GM18867 (cell line): ENCODE measurements around the gene TBPL2.
"Not testable (repeated sequence)": the region's sequence is repeated elsewhere in the genome, so short reads cannot be mapped to it uniquely, and the experiment has no call there.

Experiments
- ATAC-seq: cut with Tn5 transposase; IDR thresholded peaks from one replicate; pipeline ENCODE4 v1.9.1; 2021; ENCODE audit warnings: mild to moderate bottlenecking, moderate library complexity; ENCODE audit not compliant: unreplicated experiment

Gene TBPL2

DNA sequence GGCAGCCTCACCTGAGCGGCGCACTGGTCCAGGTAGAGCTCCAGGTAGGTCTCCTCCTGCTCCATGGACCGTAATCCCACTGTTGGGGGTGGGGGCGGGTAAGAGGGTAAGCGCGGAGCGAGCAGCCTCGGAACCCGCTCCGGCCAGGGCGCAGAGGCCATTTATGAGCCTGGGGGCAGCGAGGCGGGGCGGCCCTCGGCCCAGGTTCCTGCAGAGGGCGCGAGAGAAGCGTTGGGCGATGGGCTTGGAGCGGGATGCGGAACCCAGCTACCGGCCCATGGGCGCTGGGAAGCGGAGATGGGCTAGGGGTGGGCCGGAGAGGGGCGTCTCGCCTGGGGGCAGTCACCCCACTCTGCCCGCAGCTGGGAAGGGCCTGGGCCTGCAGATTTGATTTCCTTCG, at the start of gene TBPL2:
TSS of gene TBPL2 (minus strand) at position 232 of the 400 bp plus-strand sequence. CDS start at position 65, 167 bp downstream.
- no peak for ATAC-seq

DNA sequence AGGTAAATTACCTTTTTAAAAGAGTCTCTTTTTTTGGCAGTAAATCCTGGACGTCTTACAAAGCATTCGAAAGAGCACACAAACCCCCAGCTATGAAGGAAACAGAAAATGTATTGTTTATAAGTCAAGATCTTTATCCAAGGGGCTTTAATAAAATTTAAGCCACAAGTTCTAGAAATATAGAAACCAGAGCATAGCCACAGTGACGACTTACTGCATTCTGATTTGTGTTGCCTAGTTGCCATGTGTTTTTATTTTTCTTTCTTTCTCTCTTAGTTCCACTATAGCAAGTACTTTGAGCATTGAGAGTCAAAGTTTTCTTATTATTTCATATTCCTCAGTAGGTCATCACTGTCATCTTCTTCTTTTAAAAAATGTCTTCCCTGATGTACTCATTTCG, 47.8 kb upstream of the TBPL2 start:
- ATAC-seq = no peak

DNA sequence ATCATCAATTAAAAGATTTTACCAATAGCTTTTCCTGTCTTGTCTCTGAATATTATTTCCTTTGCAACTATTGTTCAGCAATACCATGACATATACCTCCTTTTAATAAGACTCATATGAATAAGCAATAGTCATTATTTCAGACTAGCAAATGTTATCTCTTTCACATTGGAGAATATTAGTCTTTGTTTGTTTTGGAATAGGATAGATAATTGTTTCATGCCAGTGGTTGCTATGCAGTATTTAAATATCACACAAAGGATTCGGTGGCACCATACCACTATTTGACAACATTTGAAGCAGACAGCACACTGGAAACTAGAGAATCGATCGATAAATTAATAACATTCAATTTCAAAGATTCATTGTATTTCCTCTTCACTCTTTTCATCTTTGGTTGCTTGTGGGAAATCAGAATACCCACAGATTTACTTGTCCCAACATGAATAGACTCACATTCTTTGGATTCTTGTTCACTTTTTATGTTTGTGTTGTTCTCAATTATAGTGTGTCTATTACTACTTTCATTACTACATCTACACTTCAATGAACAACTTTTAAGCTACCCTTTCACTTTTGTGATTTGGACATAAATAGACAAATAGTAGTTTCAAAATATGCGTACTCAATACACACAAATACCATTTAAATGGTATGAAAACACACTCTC, 42.7 kb upstream of the TBPL2 start:
- no peak for ATAC-seq

DNA sequence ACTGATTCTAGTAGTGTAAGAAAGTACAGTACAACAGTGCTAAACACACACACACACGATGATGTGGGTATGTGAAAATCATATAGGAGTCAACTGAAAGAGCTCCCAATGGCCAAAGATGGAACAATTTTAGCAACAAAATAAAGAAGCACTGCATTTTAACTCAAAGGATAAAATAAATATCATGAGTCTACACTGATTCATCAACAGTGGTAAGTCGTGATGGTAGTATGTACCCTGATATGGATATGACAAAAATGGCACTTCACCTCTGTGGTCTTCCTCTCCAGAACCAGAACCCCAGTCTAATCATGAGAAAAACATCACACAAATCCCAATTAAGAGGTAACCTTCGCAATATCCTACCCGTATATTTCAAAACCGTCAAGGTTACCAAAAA, 41.4 kb upstream of the TBPL2 start:
- ATAC-seq = no peak

DNA sequence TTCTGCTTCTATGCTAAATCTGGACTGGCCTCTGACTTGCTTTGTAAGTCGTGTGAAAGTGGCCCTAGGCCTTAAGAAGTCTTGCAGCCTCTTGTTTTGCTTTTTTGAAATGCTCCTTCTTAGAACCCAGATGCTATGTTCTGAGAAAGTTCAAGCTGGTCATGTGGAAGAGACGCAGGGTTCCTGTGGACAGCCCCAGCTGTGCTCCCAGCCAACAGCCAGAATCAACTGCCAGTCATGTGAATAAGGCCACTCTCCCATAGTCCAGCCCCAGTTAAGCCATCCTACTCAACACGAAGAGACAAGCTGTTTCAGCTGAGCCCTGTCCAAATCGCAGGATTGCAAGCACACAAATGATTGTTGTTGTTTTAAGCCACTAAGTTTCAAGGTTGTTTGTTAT, 37.3 kb upstream of the TBPL2 start:
- ATAC-seq = no peak

DNA sequence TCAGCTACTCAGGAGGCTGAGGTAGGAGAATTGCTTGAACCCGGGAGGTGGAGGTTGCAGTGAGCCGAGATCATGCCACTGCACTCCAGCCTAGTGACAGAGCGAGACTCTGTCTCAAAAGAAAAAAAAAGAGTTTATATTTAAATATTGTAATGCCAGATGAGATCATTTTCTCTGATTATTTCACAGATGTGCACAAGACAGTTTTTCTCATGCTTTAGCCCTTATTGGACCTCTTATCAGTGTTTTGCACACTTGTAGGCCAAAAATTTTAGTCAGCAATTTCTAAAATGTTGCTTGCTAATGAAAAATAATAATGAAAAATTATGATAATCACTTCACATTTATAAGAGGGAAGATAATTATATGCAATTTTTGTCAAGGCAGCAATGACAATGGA, 36.0 kb upstream of the TBPL2 start:
- ATAC-seq = not testable (repeated sequence)

DNA sequence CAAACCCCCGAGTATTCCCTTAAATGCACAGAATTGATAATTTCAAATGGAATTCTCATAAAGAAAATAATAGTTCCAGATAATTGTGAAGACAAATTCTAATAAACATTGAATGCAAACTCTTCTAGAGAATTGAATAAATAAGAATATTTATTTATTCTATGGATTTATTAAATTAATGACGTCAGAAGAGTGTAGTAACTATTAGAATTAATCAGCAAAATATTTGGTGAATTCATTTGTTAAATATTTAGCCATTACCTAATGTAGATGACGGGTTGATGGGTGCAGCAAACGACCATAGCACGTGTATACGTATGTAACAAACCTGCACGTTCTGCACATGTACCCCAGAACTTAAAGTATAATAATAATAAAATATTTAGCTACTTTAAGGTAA, 33.4 kb upstream of the TBPL2 start:
- no peak for ATAC-seq

DNA sequence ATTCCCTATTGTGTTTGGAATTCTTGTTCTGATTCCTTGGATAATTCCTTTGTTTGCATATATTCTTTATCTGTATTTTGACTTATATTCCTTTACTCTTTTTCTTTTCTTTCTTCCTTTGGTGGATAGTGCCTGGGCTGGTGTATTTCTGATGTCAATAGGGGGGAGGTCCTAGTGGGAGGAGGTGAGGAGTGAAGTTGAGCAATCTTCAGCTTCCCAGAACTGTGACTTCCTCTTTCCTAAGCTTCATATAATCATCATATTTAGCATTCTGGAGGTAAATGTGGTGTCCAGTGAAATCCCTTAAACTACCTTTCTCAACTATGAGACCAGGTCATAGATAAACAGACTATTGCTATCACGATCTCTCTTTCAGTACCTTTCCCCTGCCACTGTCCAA, 29.6 kb upstream of the TBPL2 start:
- no peak for ATAC-seq

DNA sequence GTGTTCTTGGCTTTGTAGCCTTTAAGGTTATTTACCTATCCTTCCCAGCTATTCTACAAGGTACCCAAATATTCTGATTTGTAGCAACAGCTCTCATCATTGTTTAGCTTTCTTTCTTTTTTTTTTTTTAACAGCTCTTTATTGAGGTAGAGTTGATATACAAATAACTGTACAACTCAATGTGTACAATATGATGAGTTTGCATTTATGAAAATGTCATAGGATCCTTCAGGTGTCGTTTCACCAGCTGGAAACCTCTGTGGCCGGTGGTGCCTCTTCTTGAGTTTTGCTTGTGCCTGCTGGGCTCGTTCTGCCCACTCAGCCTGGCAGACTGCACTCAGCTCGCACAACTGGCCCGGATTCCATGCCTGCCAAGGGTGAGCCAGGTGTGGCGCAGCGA, 26.9 kb upstream of the TBPL2 start:
- ATAC-seq = no peak

DNA sequence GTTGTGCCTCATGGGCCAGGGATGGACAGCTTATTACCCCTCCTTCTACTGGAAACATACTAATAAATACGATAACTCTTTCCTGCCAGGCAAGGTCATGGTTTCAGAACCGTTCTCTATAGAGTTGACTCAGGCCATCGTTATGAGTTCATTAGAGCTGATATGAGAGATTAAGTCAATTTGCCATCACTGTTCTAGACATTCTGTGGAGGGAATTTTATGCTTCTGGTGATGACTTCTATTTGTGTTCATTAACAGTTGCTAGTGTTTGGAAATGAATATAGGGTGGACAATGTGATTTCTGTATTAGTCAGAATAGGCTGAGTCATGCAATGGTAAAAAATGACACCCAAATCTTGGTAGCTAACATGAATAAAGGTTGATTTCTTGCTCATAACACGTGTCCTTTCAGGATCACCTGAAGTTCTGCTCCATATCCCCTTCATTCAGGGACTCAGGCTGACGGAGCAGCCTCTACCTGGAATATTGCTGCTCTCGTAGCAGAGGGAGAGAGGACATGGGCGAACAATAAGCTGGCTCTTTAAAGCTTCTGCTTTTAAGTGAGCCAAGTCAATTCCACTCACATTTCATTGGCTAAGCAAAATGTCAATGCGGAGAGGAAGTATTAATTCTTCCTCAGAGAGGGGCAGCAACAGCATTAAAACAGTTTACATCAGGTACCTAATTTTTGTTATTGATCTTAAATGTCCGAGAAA, 18.5 kb upstream of the TBPL2 start:
- ATAC-seq = peak; percentile 83

DNA sequence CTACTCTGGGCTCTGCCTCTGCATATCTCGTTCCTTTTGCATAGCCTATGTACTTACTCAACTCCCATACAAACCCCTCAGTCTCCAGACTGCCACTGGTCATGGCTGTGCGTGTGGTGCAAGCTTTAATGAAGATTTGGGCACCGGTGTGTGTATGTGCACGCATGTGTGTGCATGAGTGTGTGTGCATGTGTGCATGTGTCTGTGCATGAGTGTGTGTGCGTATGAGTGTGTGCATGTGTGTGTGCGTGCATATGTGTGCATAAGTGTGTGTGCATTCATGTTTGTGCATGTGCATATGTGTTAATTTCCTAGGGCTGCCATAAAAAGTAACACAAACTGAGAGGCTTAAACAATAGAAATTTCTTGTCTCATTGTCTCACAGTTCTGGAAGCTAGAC, 17.1 kb upstream of the TBPL2 start:
- no peak for ATAC-seq

DNA sequence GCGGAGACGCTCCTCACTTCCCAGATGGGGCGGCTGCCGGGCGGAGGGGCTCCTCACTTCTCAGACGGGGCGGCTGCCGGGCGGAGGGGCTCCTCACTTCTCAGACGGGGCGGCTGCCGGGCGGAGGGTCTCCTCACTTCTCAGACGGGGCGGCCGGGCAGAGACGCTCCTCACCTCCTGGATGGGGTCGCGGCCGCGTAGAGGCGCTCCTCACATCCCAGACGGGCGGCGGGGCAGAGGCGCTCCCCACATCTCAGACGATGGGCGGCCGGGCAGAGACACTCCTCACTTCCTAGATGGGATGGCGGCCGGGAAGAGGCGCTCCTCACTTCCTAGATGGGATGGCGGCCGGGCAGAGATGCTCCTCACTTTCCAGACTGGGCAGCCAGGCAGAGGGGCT, 16.0 kb upstream of the TBPL2 start:
- not testable (repeated sequence) for ATAC-seq

DNA sequence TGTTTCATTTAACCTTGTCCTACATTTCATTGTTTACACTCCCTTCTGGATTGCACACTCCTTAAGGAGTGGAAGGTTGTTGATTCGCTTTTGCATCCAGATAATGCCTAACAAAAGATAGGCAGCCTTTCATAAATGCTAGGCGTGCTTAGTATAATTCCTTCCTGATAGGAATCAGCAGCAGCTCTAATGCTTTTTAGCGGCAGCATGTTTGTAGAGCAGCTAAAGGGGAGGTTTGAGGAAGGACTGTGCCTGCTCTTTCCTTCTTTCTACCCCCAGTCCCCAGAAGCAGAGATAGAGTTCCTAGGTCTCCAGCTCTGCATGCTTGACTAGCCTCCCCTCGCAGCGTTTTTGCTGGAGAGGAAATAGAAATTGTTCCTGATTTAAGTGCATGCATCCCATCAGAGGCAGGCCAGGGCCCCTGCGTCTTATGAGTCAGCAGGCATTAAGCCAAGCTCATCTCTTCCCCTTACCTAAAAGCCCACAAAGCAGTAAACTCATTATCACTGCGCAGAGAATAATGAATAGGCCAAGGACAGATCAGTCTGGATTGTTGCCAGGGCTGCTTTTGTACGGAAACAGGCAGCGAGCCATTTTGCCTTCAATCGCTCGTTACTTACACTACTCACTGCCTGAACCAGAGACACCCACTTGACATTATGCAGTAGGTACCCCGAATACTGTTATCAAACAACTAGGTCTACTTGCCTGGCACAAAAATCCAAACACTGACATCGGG, 14.0 kb upstream of the TBPL2 start:
- no peak for ATAC-seq

DNA sequence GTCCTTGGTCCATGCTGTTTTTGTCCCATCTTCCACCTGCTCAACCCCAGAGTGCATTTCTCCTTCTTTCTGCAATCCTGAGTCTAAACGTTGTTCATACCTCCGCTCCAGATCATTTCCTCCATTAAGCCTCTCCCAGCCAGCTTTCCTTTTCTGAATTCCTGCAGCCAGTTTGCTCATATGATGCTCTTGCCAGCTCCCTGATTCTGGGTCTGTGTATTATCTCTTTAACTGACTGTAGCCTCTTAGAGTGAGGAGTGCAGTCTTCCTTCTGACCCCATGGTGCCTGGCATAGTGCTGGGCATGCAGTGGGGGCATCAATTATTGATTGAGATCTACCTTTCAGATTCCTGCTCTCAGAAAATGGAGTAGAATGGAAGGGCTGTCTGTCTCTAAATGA, 11.5 kb upstream of the TBPL2 start:
- no peak for ATAC-seq

DNA sequence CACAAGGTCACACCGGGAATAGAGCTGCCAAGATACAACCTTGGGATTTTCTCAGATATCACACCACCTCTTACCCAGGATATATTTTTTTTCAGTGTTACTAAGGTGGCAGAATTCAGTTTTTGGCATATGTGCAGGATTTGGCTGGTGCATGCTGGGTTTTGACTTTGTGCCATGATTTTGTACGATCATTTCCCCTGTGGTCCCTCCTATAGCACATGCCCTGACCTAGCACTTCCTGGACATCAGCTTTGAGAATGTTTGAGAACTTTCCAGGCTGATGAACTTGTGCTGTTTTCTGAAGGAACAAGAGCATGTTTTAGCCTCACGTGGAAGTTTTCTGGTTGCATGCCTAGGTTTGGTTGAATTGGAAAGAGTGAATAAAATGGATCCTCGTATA, 11.0 kb upstream of the TBPL2 start:
- no peak for ATAC-seq

DNA sequence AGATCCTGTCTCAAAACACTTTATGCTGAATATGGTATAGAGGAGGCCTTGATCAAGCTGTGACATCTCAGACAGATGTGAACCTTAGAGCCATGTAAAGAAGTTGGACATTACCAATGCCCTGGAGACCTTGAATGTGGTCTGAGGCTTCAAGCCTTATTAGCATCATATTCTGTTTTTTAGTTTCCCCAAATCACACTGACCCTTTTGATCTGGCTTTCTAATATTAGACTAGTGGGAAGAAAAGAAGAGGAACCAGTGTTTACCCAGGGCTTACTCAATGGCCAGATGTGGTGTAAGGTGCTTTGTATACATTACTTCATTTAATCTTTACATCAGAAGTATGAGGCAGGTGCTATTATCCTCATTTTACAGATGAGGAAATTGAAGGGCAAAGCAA, 10.6 kb upstream of the TBPL2 start:
- ATAC-seq = no peak

DNA sequence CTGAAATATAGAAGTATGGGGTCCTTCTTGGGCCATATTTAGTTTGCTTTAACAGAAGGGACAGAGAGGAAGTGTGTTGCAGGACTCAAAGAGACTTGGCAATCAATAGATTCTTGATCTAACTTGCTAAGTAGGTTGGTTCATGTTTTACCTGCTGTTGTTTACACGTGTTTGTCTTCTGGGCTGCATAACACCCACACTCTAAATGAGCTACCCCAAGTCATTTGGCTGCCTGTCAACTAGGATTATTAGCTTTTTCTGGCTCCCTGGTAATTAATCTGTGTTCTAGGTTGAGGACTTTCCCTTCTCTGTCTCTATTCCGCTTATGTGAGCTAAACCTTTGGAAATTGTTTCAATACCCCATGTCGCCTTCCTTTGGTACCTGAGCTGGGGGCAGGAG, 10.1 kb upstream of the TBPL2 start:
- ATAC-seq = no peak

DNA sequence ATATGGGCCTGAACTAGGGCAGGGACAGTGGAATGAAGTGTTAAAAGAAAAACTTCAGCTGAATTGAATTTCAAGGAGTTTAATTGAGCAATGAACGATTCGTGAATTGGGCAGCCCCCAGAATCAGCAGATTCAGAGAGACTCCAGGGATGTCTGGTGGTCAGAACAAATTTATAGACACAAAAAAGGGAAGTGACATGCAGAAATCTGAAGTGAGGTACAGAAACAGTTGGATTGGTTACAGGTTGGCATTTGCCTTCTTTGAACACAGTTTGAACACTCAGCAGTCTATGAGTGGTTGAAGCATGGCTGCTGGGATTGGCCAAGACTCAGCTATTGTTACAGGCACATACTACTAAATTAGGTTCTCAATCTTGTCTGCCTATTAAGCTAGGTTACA, 9.7 kb upstream of the TBPL2 start:
- ATAC-seq = no peak

DNA sequence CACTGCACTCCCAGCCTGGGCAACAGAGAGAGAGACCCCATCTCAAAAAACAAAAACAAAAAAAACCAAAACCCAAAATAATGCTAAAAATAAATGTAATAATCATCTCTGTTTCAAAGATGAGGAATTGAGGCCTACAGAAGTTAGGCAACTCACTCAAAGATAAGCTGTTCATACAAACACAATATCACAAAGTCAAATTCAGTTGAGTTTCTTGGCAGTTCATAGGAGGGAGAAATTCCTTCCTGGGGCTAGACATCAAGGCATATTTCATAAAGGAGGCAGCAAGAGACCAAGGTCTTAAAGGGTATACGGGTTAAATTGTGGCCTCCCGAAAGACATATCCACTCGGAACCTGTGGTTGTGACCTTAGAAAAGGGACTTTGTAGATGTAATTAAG, 8.7 kb upstream of the TBPL2 start:
- no peak for ATAC-seq

DNA sequence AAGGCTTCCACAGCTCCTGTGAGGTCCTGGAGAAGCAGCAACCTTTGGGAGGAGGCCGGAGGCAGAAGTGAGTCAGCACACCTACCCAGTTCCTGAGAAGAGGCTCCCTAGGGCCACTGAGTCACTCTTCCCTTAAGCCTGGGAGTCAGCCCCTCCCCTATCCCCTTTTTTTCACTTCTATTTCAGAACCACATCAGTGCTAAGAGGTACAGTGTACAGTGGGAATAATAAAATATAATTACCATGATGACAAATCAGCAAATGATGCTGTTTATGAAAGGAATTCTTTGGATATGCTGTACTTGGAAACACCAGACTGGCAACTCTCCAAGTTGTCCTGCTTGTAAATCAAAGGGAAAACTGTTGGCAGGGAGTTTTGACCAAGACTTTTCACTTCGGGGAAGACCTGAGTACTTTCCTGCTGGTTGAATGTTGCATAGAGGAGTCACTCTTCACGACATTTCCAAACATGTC, 7.8 kb upstream of the TBPL2 start:
- no peak for ATAC-seq

DNA sequence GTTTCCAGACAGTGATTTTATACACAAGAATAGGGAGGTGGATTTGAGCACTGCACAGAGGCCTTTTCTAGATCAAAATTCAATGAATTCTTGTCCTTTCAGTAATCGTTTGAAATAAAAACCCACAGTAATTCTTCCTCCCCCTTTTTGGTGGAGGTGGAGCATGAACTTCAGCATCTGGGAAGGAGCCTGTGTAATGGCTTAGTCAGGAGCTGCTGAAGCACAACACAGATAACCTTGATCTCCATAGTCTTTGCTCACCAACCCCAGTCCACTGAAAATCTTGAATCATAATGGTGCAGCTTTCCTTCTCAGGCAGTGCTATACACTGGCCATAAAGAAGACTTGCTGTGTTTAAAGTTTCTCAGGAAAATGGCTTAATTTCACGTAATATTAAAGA, 6.4 kb upstream of the TBPL2 start:
- ATAC-seq = no peak

DNA sequence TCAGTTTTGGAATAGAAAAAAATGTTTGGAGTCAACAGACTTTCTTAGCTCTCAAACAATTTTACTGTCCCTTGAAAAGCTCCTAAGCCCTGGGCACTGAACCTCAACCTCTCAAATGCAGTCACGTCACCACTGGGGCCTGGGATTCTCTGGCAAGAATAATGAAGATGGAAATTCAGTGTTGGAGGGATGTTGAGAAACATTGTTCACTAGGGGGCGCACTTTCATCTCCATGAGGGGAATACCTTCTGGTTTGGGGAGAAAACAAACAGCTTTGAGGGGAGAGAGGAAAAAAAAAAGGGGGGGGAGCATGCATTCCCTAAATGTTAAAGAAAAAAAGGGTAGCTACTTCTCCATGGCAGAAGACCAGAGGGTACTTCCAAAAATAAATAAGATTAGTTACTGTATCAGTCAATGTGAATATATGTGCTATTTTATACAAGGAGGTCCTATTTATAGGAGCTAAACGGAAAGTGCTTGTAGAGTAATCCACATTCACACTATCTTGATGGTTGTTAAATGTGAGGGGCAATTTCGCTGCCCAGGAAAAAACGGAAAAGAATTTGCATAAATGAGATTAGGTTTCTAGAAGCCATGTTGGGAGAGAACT, 5.8 kb upstream of the TBPL2 start:
- ATAC-seq = peak; percentile 51
